K562 (cell line): ENCODE results near the gene RMND5B. TPM values are rescaled to one million over a fixed set of nuclear protein-coding genes. Genes with fewer than 3 reads are reported as not detected.
A peak's percentile ranks its signal among the peaks of the same experiment; 100 is the strongest.

Experiments used
- HDAC2 ChIP-seq: fragments of 450-650 bp; IDR thresholded peaks from 2 replicates; pipeline ENCODE4 v1.6.1; 2016; ENCODE audit warnings: mild to moderate bottlenecking
- JUND ChIP-seq, 2 experiments: IDR thresholded peaks; 2 replicates in 1 of 2; 3 replicates in 1 of 2; pipeline ENCODE4 v1.6.1; 2011; ENCODE audit warnings: borderline replicate concordance in 2 of 2, low read depth in 2 of 2, low read length in 2 of 2, improper control_type of control experiment in 1 of 2, missing biosample characterization in 1 of 2, missing genetic modification characterization in 1 of 2, missing genetic modification reagents in 1 of 2
- KDM1A ChIP-seq, 2 experiments: fragments of 450-650 bp; IDR thresholded peaks; 2 replicates each; pipeline ENCODE4 v1.6.1; 2016; ENCODE audit warnings: mild to moderate bottlenecking in 2 of 2
- RAD51 ChIP-seq: fragments of 450-650 bp; IDR thresholded peaks from 2 replicates; pipeline ENCODE4 v1.7.1; 2016; ENCODE audit warnings: low read depth, mild to moderate bottlenecking, borderline replicate concordance
- polyA plus RNA-seq, 8 experiments: library from polyadenylated mRNA; depleted of rRNA in 4 of 8; stranded (reverse) in 5 of 8; unstranded in 3 of 8; fragments of >200 nt; fragmentation: Nextera tagmentation in 2 of 8; fragmentation: Illumina TruSeq in 1 of 8; extraction: Ambion mirVana in 2 of 8; extraction: Trizol in 1 of 8; gene quantifications; 2 replicates each; pipeline versions ENCODE4 v1.2.1 to v1.2.3, GENCODE V29; 2011 to 2014; ENCODE audit warnings: inconsistent platforms in 1 of 8, missing spikeins in 1 of 8
- total RNA-seq, 7 experiments: library from RNA; depleted of rRNA in 6 of 7; stranded (reverse); fragments of >200 nt in 6 of 7; fragmentation: Illumina TruSeq in 2 of 7; extraction: Trizol in 2 of 7; gene quantifications; 2 replicates each; pipeline versions ENCODE4 v1.2.1 to v1.2.3, GENCODE V29; 2011 to 2021; ENCODE audit warnings: low replicate concordance in 1 of 7
- TF ChIP-seq, protein P1 (sequence below): fragments of 450-650 bp; IDR thresholded peaks from 2 replicates; pipeline ENCODE4 v1.6.1; 2016; ENCODE audit warnings: mild to moderate bottlenecking, moderate library complexity

RMND5B gene
- total and polyA plus RNA-seq, 9 of the 15 experiments (the other 6 are each of a cell fraction or from before 2014, with no cell fraction given), result 2.6 to 57.0 (median 28.3) TPM

DNA sequence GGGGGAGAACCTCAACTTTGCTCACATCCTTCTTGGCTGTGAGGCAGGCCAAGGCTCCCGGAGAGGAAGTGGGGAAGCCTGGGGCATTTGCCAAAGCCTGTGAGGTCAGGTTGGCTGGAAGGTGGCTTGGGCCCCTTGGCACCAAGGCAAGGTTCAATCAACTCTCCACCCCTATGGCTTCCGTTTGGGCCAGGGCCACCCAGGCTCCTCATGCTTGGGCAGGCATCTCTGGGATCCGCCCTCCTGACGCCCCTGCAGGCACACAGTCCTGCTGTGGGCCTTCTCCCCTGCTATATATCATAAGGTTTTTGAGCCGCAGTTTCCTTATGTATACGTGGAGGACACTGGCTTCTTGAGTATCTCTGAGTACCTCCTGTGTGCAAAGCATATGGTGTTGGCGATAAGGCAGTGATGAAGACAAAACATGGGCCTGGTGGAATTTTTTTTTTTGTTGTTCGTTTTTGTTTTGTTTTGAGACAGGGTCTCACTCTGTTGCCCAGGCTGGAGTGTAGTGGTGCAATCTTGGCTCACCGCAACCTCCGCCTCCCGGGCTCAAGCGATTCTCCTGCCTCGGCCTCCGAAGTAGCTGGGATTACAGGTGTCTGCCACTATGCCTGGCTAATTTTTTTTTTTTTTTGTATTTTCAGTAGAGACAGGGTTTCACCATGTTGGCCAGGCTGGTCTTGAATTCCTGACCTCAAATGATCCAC is 3.4 kb upstream of the RMND5B start (continued):
- TF ChIP-seq, protein P1, sequence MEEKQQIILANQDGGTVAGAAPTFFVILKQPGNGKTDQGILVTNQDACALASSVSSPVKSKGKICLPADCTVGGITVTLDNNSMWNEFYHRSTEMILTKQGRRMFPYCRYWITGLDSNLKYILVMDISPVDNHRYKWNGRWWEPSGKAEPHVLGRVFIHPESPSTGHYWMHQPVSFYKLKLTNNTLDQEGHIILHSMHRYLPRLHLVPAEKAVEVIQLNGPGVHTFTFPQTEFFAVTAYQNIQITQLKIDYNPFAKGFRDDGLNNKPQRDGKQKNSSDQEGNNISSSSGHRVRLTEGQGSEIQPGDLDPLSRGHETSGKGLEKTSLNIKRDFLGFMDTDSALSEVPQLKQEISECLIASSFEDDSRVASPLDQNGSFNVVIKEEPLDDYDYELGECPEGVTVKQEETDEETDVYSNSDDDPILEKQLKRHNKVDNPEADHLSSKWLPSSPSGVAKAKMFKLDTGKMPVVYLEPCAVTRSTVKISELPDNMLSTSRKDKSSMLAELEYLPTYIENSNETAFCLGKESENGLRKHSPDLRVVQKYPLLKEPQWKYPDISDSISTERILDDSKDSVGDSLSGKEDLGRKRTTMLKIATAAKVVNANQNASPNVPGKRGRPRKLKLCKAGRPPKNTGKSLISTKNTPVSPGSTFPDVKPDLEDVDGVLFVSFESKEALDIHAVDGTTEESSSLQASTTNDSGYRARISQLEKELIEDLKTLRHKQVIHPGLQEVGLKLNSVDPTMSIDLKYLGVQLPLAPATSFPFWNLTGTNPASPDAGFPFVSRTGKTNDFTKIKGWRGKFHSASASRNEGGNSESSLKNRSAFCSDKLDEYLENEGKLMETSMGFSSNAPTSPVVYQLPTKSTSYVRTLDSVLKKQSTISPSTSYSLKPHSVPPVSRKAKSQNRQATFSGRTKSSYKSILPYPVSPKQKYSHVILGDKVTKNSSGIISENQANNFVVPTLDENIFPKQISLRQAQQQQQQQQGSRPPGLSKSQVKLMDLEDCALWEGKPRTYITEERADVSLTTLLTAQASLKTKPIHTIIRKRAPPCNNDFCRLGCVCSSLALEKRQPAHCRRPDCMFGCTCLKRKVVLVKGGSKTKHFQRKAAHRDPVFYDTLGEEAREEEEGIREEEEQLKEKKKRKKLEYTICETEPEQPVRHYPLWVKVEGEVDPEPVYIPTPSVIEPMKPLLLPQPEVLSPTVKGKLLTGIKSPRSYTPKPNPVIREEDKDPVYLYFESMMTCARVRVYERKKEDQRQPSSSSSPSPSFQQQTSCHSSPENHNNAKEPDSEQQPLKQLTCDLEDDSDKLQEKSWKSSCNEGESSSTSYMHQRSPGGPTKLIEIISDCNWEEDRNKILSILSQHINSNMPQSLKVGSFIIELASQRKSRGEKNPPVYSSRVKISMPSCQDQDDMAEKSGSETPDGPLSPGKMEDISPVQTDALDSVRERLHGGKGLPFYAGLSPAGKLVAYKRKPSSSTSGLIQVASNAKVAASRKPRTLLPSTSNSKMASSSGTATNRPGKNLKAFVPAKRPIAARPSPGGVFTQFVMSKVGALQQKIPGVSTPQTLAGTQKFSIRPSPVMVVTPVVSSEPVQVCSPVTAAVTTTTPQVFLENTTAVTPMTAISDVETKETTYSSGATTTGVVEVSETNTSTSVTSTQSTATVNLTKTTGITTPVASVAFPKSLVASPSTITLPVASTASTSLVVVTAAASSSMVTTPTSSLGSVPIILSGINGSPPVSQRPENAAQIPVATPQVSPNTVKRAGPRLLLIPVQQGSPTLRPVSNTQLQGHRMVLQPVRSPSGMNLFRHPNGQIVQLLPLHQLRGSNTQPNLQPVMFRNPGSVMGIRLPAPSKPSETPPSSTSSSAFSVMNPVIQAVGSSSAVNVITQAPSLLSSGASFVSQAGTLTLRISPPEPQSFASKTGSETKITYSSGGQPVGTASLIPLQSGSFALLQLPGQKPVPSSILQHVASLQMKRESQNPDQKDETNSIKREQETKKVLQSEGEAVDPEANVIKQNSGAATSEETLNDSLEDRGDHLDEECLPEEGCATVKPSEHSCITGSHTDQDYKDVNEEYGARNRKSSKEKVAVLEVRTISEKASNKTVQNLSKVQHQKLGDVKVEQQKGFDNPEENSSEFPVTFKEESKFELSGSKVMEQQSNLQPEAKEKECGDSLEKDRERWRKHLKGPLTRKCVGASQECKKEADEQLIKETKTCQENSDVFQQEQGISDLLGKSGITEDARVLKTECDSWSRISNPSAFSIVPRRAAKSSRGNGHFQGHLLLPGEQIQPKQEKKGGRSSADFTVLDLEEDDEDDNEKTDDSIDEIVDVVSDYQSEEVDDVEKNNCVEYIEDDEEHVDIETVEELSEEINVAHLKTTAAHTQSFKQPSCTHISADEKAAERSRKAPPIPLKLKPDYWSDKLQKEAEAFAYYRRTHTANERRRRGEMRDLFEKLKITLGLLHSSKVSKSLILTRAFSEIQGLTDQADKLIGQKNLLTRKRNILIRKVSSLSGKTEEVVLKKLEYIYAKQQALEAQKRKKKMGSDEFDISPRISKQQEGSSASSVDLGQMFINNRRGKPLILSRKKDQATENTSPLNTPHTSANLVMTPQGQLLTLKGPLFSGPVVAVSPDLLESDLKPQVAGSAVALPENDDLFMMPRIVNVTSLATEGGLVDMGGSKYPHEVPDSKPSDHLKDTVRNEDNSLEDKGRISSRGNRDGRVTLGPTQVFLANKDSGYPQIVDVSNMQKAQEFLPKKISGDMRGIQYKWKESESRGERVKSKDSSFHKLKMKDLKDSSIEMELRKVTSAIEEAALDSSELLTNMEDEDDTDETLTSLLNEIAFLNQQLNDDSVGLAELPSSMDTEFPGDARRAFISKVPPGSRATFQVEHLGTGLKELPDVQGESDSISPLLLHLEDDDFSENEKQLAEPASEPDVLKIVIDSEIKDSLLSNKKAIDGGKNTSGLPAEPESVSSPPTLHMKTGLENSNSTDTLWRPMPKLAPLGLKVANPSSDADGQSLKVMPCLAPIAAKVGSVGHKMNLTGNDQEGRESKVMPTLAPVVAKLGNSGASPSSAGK, result peak; percentile 58
- TF ChIP-seq HDAC2 (peak; percentile 97), JUND (IDR thresholded peaks at IDR 0.05; ENCODE audit: borderline replicate concordance, low read depth, low read length) (peak; percentile 46; the same call in 1 of the 2 replicates), JUND (tag; IDR thresholded peaks at IDR 0.05; ENCODE audit: borderline replicate concordance, low read depth, low read length) (peak; percentile 56; the same call in 1 of the 3 replicates), KDM1A (IDR thresholded peaks at IDR 0.05) (peak; percentile 77 to 99), RAD51 (0 out of 2 replicates have a peak, but pooled peaks have one; percentile 22)
